Measurements from ENCODE around the gene PAXX. TPM values are rescaled to one million over a fixed set of nuclear protein-coding genes. Genes with fewer than 3 reads are reported as not detected.
"Not testable (repeated sequence)": the region's sequence is repeated elsewhere in the genome, so short reads cannot be mapped to it uniquely, and the experiment has no call there.

PAXX gene
- total RNA-seq, 2 experiments from 2014 or later, result 67.0 to 67.8 TPM

DNA sequence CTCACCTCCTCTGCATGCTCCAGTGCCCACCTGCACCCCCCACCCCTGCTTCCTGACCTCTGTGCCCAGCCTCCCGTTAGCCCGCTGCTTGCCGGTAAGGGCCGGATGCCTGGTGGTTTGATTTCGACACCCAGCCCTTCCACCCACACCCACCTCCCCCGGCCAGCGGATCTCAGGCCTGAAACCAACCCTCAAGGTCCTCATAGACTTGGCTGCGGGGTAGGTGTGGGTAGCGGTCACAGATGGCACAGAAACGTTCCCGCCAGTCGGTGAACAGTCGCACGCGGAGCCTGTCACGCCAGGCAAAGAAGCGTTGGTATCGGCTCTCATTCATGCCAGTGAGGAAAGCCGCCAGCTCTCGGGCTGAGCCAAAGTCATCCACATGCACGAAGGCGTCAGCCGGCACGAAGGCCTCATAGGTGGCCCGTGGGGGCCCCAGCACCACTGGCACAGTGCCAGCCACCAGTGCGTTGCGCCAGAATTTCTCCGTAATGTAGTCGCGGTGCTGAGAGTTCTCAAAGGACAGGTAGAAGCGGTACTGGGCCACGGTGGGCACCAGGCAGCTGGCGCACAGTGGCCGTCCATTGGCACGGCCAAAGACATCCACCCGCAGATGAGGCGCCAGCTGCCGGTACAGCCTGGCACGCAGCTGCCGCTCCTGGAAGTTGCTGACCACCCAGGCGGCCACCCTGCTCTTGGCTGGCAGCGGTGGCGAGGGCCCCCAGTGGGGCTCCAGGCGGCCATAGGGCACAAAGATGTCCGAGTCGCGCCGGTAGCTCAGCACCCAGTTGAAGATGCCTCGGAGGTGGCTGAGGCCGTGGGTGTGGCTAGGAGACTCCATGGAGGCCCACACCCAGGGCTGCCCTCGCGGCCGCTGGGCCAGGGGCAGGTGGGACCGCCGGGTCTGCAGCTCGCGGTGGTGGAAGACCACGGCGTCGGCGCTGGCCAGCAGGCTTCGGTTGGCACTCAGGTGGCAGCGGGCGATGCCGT, 38.6 kb downstream of the PAXX start:
- no peaks in the 10 kb centered on the region for H3K27me3 ChIP-seq (ENCODE audit: control insufficient read depth in 1 of 2, insufficient read depth in 2 of 2, low read length in 2 of 2)
- peaks cover 55% of the 10 kb centered on the region for H3K4me1 Mint-ChIP-seq (ENCODE audit: low read depth)
- no peaks in the 10 kb centered on the region for H3K36me3 Mint-ChIP-seq (ENCODE audit: low read depth)
- intact Hi-C loops (cut with DNase I, micrococcal nuclease), result no loop called here
- no peaks in the 10 kb centered on the region for H3K36me3 ChIP-seq (ENCODE audit: insufficient read depth, low read length)
- no peaks in the 10 kb centered on the region for H3K9me3 ChIP-seq (ENCODE audit: control insufficient read depth in 1 of 2, insufficient read depth in 1 of 2, low read length in 2 of 2)
- peak overlapping the region; percentile 86 for H3K4me3 Mint-ChIP-seq
- H3K4me3 ChIP-seq (ENCODE audit: low read length), result peak overlapping the region; percentile 68
- no peaks in the 10 kb centered on the region for H3K27me3 Mint-ChIP-seq
- ATAC-seq (ENCODE audit: poor library complexity), result no peak
- DNase-seq, result peak in 6 of 14 experiments; percentile 29 to 76 (median 54)
- peaks cover 87% of the 10 kb centered on the region for H3K4me1 ChIP-seq (ENCODE audit: insufficient read depth, low read length)
- CTCF ChIA-PET, result interaction anchor here (1.3 to 3.0 kb wide), 3 partner anchors 16 to 83 kb away, joined by 3 to 23 read pairs (median 6); partner anchors contain the start of genes NPDC1 and PAXX
- no peaks in the 10 kb centered on the region for H3K9me3 Mint-ChIP-seq
- H3K27ac Mint-ChIP-seq, result peak overlapping the region; percentile 59
- peak overlapping the region; percentile 13 to 55 for H3K27ac ChIP-seq (ENCODE audit: low read depth in 1 of 2, low read length in 2 of 2)
- POLR2A ChIA-PET, result interaction anchor here (1.6 kb wide), 1 partner anchor 56 kb away, joined by 7 read pairs; the partner anchor contains the start of gene MAN1B1
- TF ChIP-seq, protein P1, sequence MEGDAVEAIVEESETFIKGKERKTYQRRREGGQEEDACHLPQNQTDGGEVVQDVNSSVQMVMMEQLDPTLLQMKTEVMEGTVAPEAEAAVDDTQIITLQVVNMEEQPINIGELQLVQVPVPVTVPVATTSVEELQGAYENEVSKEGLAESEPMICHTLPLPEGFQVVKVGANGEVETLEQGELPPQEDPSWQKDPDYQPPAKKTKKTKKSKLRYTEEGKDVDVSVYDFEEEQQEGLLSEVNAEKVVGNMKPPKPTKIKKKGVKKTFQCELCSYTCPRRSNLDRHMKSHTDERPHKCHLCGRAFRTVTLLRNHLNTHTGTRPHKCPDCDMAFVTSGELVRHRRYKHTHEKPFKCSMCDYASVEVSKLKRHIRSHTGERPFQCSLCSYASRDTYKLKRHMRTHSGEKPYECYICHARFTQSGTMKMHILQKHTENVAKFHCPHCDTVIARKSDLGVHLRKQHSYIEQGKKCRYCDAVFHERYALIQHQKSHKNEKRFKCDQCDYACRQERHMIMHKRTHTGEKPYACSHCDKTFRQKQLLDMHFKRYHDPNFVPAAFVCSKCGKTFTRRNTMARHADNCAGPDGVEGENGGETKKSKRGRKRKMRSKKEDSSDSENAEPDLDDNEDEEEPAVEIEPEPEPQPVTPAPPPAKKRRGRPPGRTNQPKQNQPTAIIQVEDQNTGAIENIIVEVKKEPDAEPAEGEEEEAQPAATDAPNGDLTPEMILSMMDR (IDR thresholded peaks at IDR 0.05), result no peak

DNA sequence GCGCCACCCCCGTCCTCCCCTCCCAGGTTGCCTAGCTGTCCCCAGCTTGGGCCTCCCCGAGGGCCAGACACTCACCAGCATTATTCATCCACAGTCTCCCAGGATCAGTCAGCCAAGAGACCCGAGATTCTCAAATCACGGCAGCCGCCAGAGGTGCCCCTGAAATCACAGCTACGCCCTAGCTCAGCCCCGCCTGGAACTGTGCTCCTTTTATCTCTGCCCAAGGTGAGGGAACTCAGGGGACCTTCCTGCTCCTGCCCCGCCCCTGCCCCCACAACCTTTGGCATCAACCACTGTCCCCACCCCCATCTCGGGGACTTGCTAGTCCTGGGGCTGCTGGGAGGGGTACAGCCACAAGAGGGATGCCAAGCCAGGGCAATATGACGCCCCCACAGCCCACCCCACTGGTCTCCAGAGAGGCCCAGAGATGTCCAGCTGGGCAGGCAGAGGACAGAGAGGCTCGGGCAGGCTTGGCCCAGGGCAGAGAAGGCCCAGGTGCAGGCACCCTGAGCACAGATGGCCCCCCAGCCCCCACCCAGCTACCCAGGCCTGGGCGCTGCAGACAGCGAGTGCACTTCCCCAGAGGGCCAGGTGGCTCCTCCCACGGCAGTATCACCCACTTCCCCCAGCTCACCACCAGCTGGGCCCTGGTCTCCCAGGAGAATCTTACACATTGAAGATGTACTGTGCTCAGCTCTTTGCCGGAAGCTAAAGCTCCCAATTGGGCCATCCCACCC, 39.9 kb downstream of the PAXX start, which contains the start of gene FUT7:
TSS of gene FUT7 (minus strand) at position 185 of the 737 bp plus-strand sequence. CDS start at position 88, 97 bp downstream.
- no peaks in the 10 kb centered on the region for H3K36me3 ChIP-seq (ENCODE audit: insufficient read depth, low read length)
- ATAC-seq (ENCODE audit: poor library complexity) (no peak), DNase-seq (peak in 4 of 14 experiments; percentile 46 to 70 (median 61))
- Mint-ChIP-seq H3K4me3 (peak within 1 kb of the TSS; percentile 88), H3K36me3 (ENCODE audit: low read depth) (no peaks in the 10 kb centered on the region), H3K4me1 (ENCODE audit: low read depth) (peaks cover 51% of the 10 kb centered on the region), H3K27me3 (no peaks in the 10 kb centered on the region), H3K27ac (peak within 1 kb of the TSS; percentile 77), H3K9me3 (no peaks in the 10 kb centered on the region)
- H3K9me3 ChIP-seq (ENCODE audit: control insufficient read depth in 1 of 2, insufficient read depth in 1 of 2, low read length in 2 of 2), result no peaks in the 10 kb centered on the region
- peaks cover 75% of the 10 kb centered on the region for H3K4me1 ChIP-seq (ENCODE audit: insufficient read depth, low read length)
- intact Hi-C loops (cut with DNase I, micrococcal nuclease), result no loop called here
- TF ChIP-seq, protein P1 (IDR thresholded peaks at IDR 0.05), result no peak
- H3K4me3 ChIP-seq (ENCODE audit: low read length), result peak within 1 kb of the TSS; percentile 68
- ChIA-PET POLR2A (interaction anchor here (0.7 to 1.6 kb wide), 2 partner anchors 54 to 55 kb away, joined by 3 to 7 read pairs; partner anchors contain the start of gene MAN1B1), CTCF (interaction anchor here (1.0 to 1.5 kb wide), 3 partner anchors 36 to 190 kb away, joined by 3 to 4 read pairs (median 3); partner anchors contain the start of gene AJM1)
- peak within 1 kb of the TSS; percentile 13 to 55 for H3K27ac ChIP-seq (ENCODE audit: low read depth in 1 of 2, low read length in 2 of 2)
- H3K27me3 ChIP-seq (ENCODE audit: control insufficient read depth in 1 of 2, insufficient read depth in 2 of 2, low read length in 2 of 2), result no peaks in the 10 kb centered on the region

DNA sequence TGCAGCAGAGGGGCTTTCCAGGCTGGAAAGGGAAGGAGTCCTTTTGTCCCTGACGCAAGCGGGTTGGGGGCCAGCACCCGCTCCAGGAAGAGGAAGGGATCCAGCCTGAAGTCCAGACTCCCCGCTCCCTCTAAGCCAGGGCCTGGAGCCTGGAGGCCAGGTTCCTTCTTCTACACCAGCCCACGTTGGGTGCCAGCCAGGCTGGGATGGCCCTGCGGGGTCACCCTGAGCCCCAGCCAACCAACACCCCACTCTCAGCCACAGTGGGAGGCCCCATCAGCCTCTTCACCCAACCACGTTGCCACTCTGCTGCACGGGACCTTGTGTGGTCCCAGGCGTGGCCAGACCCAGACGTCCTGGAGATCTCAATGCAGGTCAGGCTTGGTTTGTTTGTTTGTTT, 40.6 kb downstream of the PAXX start:
- ATAC-seq (ENCODE audit: poor library complexity) (no peak), DNase-seq (peak in 3 of 14 experiments; percentile 47 to 71 (median 63))
- no peaks in the 10 kb centered on the region for H3K9me3 Mint-ChIP-seq
- H3K4me3 ChIP-seq (ENCODE audit: low read length), result peak overlapping the region; percentile 68
- H3K9me3 ChIP-seq (ENCODE audit: control insufficient read depth in 1 of 2, insufficient read depth in 1 of 2, low read length in 2 of 2), result no peaks in the 10 kb centered on the region
- no peaks in the 10 kb centered on the region for H3K27me3 ChIP-seq (ENCODE audit: control insufficient read depth in 1 of 2, insufficient read depth in 2 of 2, low read length in 2 of 2)
- no peaks in the 10 kb centered on the region for H3K36me3 ChIP-seq (ENCODE audit: insufficient read depth, low read length)
- H3K27me3 Mint-ChIP-seq, result no peaks in the 10 kb centered on the region
- CTCF ChIA-PET, result interaction anchor here (1.0 to 1.5 kb wide), 3 partner anchors 14 to 191 kb away, joined by 3 to 4 read pairs (median 3); partner anchors contain the start of gene AJM1
- intact Hi-C loops (cut with DNase I, micrococcal nuclease), result no loop called here
- POLR2A ChIA-PET, result interaction anchor here (1.6 kb wide), 1 partner anchor 54 kb away, joined by 7 read pairs; the partner anchor contains the start of gene MAN1B1
- no peaks in the 10 kb centered on the region for H3K36me3 Mint-ChIP-seq (ENCODE audit: low read depth)
- TF ChIP-seq, protein P1 (IDR thresholded peaks at IDR 0.05), result no peak
- H3K4me3 Mint-ChIP-seq, result peak overlapping the region; percentile 20
- H3K4me1 ChIP-seq (ENCODE audit: insufficient read depth, low read length), result peaks cover 68% of the 10 kb centered on the region
- H3K27ac ChIP-seq (ENCODE audit: low read depth in 1 of 2, low read length in 2 of 2), result peak overlapping the region in 1 of 2 donors; percentile 22
- H3K27ac Mint-ChIP-seq, result peak overlapping the region; percentile 33
- H3K4me1 Mint-ChIP-seq (ENCODE audit: low read depth), result peaks cover 47% of the 10 kb centered on the region

DNA sequence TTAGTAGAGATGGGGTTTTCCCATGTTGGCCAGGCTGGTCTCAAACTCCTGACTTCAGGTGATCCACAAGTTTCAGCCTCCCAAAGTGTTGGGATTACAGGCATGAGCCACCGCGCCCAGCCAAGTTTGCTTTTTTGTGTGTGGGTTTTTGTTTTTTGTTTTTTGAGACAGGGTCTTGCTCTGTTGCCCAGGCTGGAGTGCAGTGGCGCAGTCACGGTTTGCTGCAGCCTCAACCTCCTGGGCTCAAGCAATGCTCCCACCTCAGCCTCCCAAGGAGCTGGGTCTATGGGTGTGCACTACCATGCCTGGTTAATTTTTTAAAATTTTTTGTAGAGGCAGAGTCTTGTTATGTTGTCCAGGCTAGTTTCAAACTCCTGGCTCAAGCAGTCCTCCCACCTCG, 41.3 kb downstream of the PAXX start:
- ATAC-seq (ENCODE audit: poor library complexity); H3K4me3 Mint-ChIP-seq; DNase-seq; H3K36me3 ChIP-seq (ENCODE audit: insufficient read depth, low read length); H3K9me3 ChIP-seq (ENCODE audit: control insufficient read depth in 1 of 2, insufficient read depth in 1 of 2, low read length in 2 of 2); H3K27me3 ChIP-seq (ENCODE audit: control insufficient read depth in 1 of 2, insufficient read depth in 2 of 2, low read length in 2 of 2); H3K36me3 Mint-ChIP-seq (ENCODE audit: low read depth); H3K27ac ChIP-seq (ENCODE audit: low read depth in 1 of 2, low read length in 2 of 2); intact Hi-C loops (cut with DNase I, micrococcal nuclease); H3K27me3 Mint-ChIP-seq; H3K9me3 Mint-ChIP-seq: not testable (repeated sequence)
- peaks cover 66% of the 10 kb centered on the region for H3K4me1 ChIP-seq (ENCODE audit: insufficient read depth, low read length)
- POLR2A ChIA-PET, result interaction anchor here (0.9 kb wide), 1 partner anchor 86 kb away, joined by 3 read pairs; no protein-coding TSS in a partner anchor
- Mint-ChIP-seq H3K27ac (peak overlapping the region; percentile 33), H3K4me1 (ENCODE audit: low read depth) (peaks cover 47% of the 10 kb centered on the region)
- peak overlapping the region; percentile 68 for H3K4me3 ChIP-seq (ENCODE audit: low read length)
- CTCF ChIA-PET, result interaction anchor here (1.2 to 2.9 kb wide), 3 partner anchors 13 to 191 kb away, joined by 3 to 20 read pairs (median 3); partner anchors contain the start of gene AJM1
